Trophoblast cell (in vitro differentiated cells and primary cell): ENCODE measurements around the gene CD300A. TPM values are rescaled to one million over a fixed set of nuclear protein-coding genes. Genes with fewer than 3 reads are reported as not detected.

ENCODE experiments used
- DNase-seq, 2 donors: peaks; one replicate each; pipeline ENCODE4 v3.0.0-alpha.2; 2016
- H2AFZ ChIP-seq: 2 replicates; pipeline ENCODE4 v1.6.1; 2013; ENCODE audit warnings: low read length, moderate library complexity, mild to moderate bottlenecking; ENCODE audit not compliant: insufficient read depth, poor library complexity
- H2AK5ac ChIP-seq: 2 replicates; pipeline ENCODE4 v1.6.1; 2013; ENCODE audit warnings: mild to moderate bottlenecking, low read length
- H2BK120ac ChIP-seq: 2 replicates; pipeline ENCODE4 v1.6.1; 2013; ENCODE audit warnings: low read length, mild to moderate bottlenecking, moderate library complexity; ENCODE audit not compliant: insufficient read depth, poor library complexity
- H2BK12ac ChIP-seq: 2 replicates; pipeline ENCODE4 v1.6.1; 2013; ENCODE audit warnings: mild to moderate bottlenecking, low read length, moderate library complexity
- H2BK5ac ChIP-seq: 2 replicates; pipeline ENCODE4 v1.6.1; 2013; ENCODE audit warnings: low read length, low read depth, moderate library complexity, mild to moderate bottlenecking; ENCODE audit not compliant: poor library complexity
- H3K14ac ChIP-seq: 2 replicates; pipeline ENCODE4 v1.6.1; 2013; ENCODE audit warnings: mild to moderate bottlenecking, low read length
- H3K18ac ChIP-seq: 2 replicates; pipeline ENCODE4 v1.6.1; 2013; ENCODE audit warnings: mild to moderate bottlenecking, low read length
- H3K23ac ChIP-seq: 2 replicates; pipeline ENCODE4 v1.6.1; 2013; ENCODE audit warnings: low read length
- H3K27ac ChIP-seq: 2 replicates; pipeline ENCODE4 v1.5.1; 2013; ENCODE audit warnings: low read depth, mild to moderate bottlenecking, inconsistent platforms, low read length, moderate library complexity
- H3K27me3 ChIP-seq: 2 replicates; pipeline ENCODE4 v1.6.1; 2013; ENCODE audit warnings: inconsistent platforms, mild to moderate bottlenecking, low read length, moderate library complexity; ENCODE audit not compliant: insufficient read depth
- H3K36me3 ChIP-seq, 2 experiments: 1 replicate in 1 of 2; 2 replicates in 1 of 2; pipeline ENCODE4 v1.6.1; 2013; ENCODE audit warnings: low read length in 2 of 2, mild to moderate bottlenecking in 2 of 2, moderate library complexity in 1 of 2; ENCODE audit not compliant: insufficient read depth in 2 of 2, control insufficient read depth in 1 of 2
- H3K4ac ChIP-seq: 2 replicates; pipeline ENCODE4 v1.6.1; 2013; ENCODE audit warnings: low read depth, mild to moderate bottlenecking, low read length, moderate library complexity
- H3K4me1 ChIP-seq, 2 experiments: 1 replicate in 1 of 2; 2 replicates in 1 of 2; pipeline ENCODE4 v1.6.1; 2013; ENCODE audit warnings: low read length in 2 of 2, mild to moderate bottlenecking in 2 of 2, moderate library complexity in 1 of 2; ENCODE audit not compliant: insufficient read depth in 2 of 2, control insufficient read depth in 1 of 2
- H3K4me2 ChIP-seq: 2 replicates; pipeline ENCODE4 v1.6.1; 2013; ENCODE audit warnings: inconsistent platforms, mild to moderate bottlenecking, low read length, moderate library complexity
- H3K4me3 ChIP-seq: 2 replicates; pipeline ENCODE4 v1.5.1; 2013; ENCODE audit warnings: mild to moderate bottlenecking, low read depth, low read length, inconsistent platforms
- H3K79me1 ChIP-seq: one replicate; pipeline ENCODE4 v1.6.1; 2013; ENCODE audit warnings: low read length
- H3K79me2 ChIP-seq: 2 replicates; pipeline ENCODE4 v1.6.1; 2013; ENCODE audit warnings: low read length, mild to moderate bottlenecking; ENCODE audit not compliant: control insufficient read depth, insufficient read depth, poor library complexity
- H3K9ac ChIP-seq: 2 replicates; pipeline ENCODE4 v1.6.1; 2013; ENCODE audit warnings: mild to moderate bottlenecking, low read length
- H3K9me3 ChIP-seq: 2 replicates; pipeline ENCODE4 v1.6.1; 2013; ENCODE audit warnings: low read depth, mild to moderate bottlenecking, control low read depth, inconsistent platforms, low read length; ENCODE audit not compliant: insufficient read depth
- H4K12ac ChIP-seq: 2 replicates; pipeline ENCODE4 v1.6.1; 2013; ENCODE audit warnings: low read depth, mild to moderate bottlenecking, low read length, moderate library complexity
- H4K8ac ChIP-seq: 2 replicates; pipeline ENCODE4 v1.6.1; 2013; ENCODE audit warnings: low read depth, mild to moderate bottlenecking, low read length, moderate library complexity
- H4K91ac ChIP-seq: one replicate; pipeline ENCODE4 v1.6.1; 2013; ENCODE audit warnings: low read depth, mild to moderate bottlenecking, low read length, moderate library complexity
- WGBS: extraction: QIAGEN DNeasy Blood & Tissue Kit; methylation state at CpG from one replicate; pipeline ENCODE4 v1.1.7; 2013; ENCODE audit warnings: missing lambda C conversion rate; ENCODE audit not compliant: insufficient read length, insufficient coverage; ENCODE audit errors: extremely low coverage; 5-methylcytosine and 5-hydroxymethylcytosine counted together
- polyA plus RNA-seq: library from polyadenylated mRNA; stranded (reverse); fragments of 200-250 nt; gene quantifications from 2 replicates; pipeline ENCODE4 v1.2.3, GENCODE V29; 2013

CD300A gene
- 0.26 and 0.30 TPM in 2 replicates for polyA plus RNA-seq

DNA sequence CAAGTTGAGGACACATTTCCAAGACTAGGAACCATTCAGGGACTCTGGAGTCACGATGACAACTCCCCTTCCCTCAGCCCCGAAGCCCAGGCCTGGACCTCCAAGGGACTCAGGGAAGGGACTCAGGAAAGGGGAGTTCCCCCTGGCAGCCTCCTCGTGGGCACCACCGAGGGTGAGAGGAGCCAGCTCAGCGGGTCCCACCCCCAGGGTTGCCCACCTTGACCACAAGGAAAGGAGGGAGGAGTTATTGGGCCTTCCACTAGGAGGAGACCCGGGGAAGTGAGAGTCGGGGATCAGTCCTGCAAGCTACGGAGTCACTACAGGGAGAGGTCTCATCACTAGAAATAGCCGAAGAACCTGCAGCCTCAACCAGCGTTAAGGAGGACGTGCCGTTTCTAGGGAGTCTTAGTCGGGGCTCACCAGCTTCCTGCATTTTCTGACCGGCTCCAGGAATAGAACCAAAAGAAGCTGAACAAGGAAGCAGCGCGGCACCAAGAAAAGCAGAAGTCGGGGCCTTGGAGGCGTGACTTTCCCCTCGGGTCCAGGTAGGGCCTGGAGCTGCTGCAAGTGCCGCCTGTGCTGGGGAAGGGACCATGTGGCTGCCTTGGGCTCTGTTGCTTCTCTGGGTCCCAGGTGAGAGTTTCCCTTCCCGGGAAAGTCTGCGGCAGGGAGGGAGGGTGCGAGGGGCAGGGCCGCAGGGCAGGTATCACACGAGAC, at the start of gene CD300A:
TSS of gene CD300A (plus strand) at position 524 of the 717 bp plus-strand sequence. CDS start at position 594, 70 bp downstream.
- Histone ChIP-seq H3K79me2 (no peaks in the 10 kb centered on the region), H3K9ac (no peak within 1 kb of the TSS), H3K4me3 (peak within 1 kb of the TSS; percentile 50), H2AK5ac (no peak within 1 kb of the TSS), H3K4me1 (no peaks in the 10 kb centered on the region), H3K14ac (no peak within 1 kb of the TSS), H2BK120ac (no peak within 1 kb of the TSS), H4K91ac (no peak within 1 kb of the TSS), H4K8ac (no peak within 1 kb of the TSS), H3K36me3 (no peaks in the 10 kb centered on the region), H3K4me2 (no peak within 1 kb of the TSS), H2BK5ac (no peak within 1 kb of the TSS), H3K79me1 (no peaks in the 10 kb centered on the region), H4K12ac (no peak within 1 kb of the TSS), H3K27me3 (peaks cover 17% of the 10 kb centered on the region), H3K4ac (no peak within 1 kb of the TSS), H3K23ac (peak within 1 kb of the TSS; percentile 34), H2AFZ (no peak within 1 kb of the TSS), H2BK12ac (no peak within 1 kb of the TSS), H3K9me3 (peaks cover 7% of the 10 kb centered on the region), H3K18ac (no peak within 1 kb of the TSS), H3K27ac (no peak within 1 kb of the TSS)
- DNase-seq, result peak in 1 of 2 donors; percentile 6
- no CpG with 5 or more reads among the region's 25 CpGs for WGBS

DNA sequence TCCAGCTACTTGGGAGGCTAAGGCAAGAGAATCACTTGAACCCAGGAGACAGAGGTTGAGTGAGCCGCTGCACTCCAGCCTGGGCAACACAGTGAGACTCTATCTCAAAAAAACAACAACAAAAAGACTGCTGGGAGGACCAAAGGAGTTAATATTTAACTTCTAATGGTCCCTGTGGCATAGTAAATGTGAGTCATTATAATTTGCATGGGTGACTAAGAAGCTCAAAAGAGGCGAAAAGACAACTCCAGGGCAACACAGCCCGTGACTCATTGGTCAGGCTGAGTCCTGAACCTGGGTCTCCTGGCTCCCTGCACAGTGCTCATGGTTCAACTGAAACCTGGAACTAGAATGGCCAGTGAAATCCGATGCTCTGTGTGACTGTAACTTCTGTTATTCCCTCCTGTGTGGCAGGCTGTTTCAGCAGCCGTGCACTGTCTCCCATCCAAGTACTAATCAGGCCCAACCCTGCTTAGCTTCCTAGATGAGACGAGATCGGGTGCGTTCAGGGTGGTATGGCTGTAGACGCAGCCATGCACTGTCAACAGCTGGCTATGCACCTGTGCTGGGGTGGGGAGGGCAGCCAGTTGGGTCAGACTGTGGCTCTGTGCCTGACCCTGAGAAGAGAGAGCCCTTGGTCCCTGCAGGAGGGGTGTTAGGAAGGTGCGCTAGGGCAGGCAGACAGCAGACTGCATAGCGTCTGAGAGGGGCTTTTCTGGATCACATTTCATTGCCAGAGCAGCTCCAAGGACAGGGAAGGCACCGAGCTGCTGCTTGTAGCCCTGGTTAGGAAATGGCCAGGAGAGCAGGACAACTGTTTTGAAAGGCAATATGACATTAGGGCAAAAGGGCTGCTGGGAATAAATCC, 49.0 kb upstream of the CD300A start:
- no peak overlapping the region for H3K23ac ChIP-seq
- no peak overlapping the region for H3K4me2 ChIP-seq
- no peaks in the 10 kb centered on the region for H3K36me3 ChIP-seq
- H2BK12ac ChIP-seq, result no peak overlapping the region
- H3K79me1 ChIP-seq, result no peaks in the 10 kb centered on the region
- no peak overlapping the region for H2BK5ac ChIP-seq
- H3K4ac ChIP-seq, result no peak overlapping the region
- no peak overlapping the region for H3K18ac ChIP-seq
- H2BK120ac ChIP-seq, result no peak overlapping the region
- no peak overlapping the region for H3K9ac ChIP-seq
- H4K91ac ChIP-seq, result no peak overlapping the region
- peaks cover 7 to 11% of the 10 kb centered on the region in 2 experiments for H3K4me1 ChIP-seq
- no CpG with 5 or more reads among the region's 12 CpGs for WGBS
- no peak overlapping the region for H3K4me3 ChIP-seq
- H3K14ac ChIP-seq, result no peak overlapping the region
- no peak overlapping the region for H4K8ac ChIP-seq
- H3K9me3 ChIP-seq, result no peaks in the 10 kb centered on the region
- H2AK5ac ChIP-seq, result no peak overlapping the region
- no peaks in the 10 kb centered on the region for H3K79me2 ChIP-seq
- H3K27me3 ChIP-seq, result peaks cover under 1% of the 10 kb centered on the region
- peak; percentile 54 to 57 for DNase-seq
- no peak overlapping the region for H3K27ac ChIP-seq
- no peak overlapping the region for H4K12ac ChIP-seq
- H2AFZ ChIP-seq, result no peak overlapping the region

DNA sequence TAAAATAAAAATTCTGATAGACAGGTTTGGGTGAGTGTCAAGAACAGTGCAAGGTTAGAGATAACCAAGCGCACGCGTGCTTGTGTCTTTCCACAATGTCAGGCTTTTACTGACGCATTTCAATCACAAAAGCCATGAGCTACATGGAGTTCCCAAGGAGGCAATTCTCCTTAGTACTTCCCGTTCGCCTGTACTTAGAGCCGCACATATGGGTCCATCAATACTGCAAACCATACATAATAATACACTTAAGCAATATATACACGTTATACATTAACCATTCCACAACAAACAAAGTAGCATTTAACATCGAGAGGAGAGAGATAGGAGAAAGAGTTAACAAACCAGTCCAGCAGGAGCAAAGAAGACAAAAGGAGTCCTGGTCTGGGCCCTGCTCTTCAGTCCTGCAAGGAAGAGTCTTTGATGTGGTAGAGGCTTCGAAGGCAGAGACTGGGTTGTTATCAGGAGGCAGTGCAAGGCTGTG, 46.5 kb upstream of the CD300A start:
- Histone ChIP-seq H3K9me3 (no peaks in the 10 kb centered on the region), H3K4me3 (no peak overlapping the region), H3K18ac (no peak overlapping the region), H3K4me1 (peaks cover 7 to 11% of the 10 kb centered on the region in 2 experiments), H3K4me2 (no peak overlapping the region), H4K8ac (no peak overlapping the region), H2BK12ac (no peak overlapping the region), H3K14ac (no peak overlapping the region), H3K4ac (no peak overlapping the region), H2AK5ac (no peak overlapping the region), H2AFZ (no peak overlapping the region), H3K79me2 (no peaks in the 10 kb centered on the region), H4K12ac (no peak overlapping the region), H2BK120ac (no peak overlapping the region), H3K23ac (no peak overlapping the region), H4K91ac (no peak overlapping the region), H3K9ac (no peak overlapping the region), H3K27me3 (peaks cover 3% of the 10 kb centered on the region), H3K36me3 (no peaks in the 10 kb centered on the region), H2BK5ac (no peak overlapping the region), H3K27ac (no peak overlapping the region), H3K79me1 (no peaks in the 10 kb centered on the region)
- no CpG with 5 or more reads among the region's 10 CpGs for WGBS
- DNase-seq, result no peak

DNA sequence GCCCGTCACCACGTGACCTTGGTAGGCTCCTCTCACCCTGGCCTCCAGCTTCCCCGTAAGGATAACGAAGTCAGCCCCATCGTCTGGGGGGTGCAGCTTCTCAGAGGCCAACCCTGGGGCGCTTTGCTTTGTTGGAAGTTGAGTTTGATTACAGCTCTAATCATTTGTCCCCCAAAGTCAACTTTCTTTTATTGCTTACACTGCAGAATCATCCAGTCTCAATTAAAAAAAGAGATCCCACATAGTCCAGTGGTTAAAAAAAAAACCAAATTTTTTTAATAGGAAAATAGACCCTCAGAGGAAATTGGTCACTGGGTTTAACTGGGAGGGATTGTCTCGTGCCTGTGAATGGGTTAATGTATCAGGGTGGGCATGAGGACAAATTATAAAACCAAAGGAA, 42.3 kb upstream of the CD300A start:
- no CpG with 5 or more reads among the region's 7 CpGs for WGBS
- H2BK12ac ChIP-seq, result no peak overlapping the region

More for the DNA sequence above, 42.3 kb upstream of the CD300A start:
- no peak overlapping the region for H2BK5ac ChIP-seq
- no peak overlapping the region for H3K14ac ChIP-seq
- no peak overlapping the region for H4K91ac ChIP-seq
- no peak overlapping the region for H2AFZ ChIP-seq
- H3K4me2 ChIP-seq, result no peak overlapping the region
- no peak overlapping the region for H3K4ac ChIP-seq
- no peak overlapping the region for H3K27ac ChIP-seq
- peaks cover 0 to 7% of the 10 kb centered on the region in 2 experiments for H3K4me1 ChIP-seq
- no peak overlapping the region for H3K9ac ChIP-seq
- H4K8ac ChIP-seq, result no peak overlapping the region
- H4K12ac ChIP-seq, result no peak overlapping the region
- no peaks in the 10 kb centered on the region for H3K79me1 ChIP-seq
- H3K27me3 ChIP-seq, result peaks cover 3% of the 10 kb centered on the region
- H3K4me3 ChIP-seq, result no peak overlapping the region
- H2BK120ac ChIP-seq, result no peak overlapping the region
- H3K79me2 ChIP-seq, result no peaks in the 10 kb centered on the region
- H2AK5ac ChIP-seq, result no peak overlapping the region
- no peaks in the 10 kb centered on the region for H3K36me3 ChIP-seq
- no peak for DNase-seq
- H3K18ac ChIP-seq, result no peak overlapping the region
- no peak overlapping the region for H3K23ac ChIP-seq
- H3K9me3 ChIP-seq, result no peaks in the 10 kb centered on the region
